ENCODE results near the gene ICE2. TPM values are rescaled to one million over a fixed set of nuclear protein-coding genes. Genes with fewer than 3 reads are reported as not detected.
A peak's percentile ranks its signal among the peaks of the same experiment; 100 is the strongest.

The ICE2 gene
- total RNA-seq, 1 donor from 2014 or later = 29.1 TPM

DNA sequence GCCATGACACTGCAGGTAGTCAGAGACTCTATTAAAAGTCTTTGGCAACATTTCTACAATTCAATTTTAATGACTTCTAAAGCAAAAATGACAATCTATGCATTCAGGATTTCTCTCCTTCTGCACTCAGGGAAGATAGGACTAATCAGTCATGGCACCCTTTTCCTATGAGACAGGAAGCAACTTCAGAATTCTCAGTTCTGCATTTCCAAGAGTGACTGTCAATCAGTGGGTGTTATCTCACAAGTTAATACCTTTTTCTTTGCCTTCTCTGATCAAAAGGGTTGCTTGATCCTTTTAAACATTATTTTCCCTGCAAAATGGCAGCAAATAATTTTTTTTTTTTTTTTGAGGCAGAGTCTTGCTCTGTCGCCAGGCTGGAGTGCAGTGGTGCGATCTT is 7.8 kb upstream of the ICE2 start:
- no peak for ATAC-seq

DNA sequence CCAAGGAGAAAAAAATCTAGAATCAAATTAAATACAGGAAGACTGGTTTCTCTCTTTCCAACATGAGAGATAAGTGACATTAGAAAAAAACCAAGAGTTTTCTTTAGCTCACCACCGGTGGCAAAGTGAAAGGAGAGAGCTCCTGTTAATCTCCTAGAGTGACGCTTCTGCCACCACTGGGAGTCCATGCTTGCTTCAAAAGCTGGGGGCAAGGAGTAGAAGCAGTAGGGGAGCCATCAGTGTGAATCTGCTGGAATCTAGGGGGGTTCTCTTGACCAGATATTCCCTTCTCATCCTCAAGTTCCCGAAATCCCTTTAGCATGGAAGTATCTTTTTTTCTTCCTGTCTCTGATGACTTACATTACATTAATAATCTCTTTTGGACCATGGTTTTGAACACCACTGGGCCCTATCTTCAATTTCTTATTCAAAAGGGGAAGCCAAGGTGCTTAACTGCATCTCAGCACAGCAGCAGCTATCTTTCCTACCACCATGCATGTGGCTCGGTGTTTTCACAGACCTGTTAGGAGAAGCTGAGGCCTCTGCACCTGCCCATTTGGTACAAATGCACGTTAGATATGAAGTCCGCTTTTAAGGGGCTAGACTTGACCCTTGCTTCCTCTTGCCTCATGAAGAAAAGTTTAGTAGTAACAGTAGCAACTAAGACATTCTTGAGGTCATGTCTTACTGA is 6.6 kb upstream of the ICE2 start:
- no peak for ATAC-seq

DNA sequence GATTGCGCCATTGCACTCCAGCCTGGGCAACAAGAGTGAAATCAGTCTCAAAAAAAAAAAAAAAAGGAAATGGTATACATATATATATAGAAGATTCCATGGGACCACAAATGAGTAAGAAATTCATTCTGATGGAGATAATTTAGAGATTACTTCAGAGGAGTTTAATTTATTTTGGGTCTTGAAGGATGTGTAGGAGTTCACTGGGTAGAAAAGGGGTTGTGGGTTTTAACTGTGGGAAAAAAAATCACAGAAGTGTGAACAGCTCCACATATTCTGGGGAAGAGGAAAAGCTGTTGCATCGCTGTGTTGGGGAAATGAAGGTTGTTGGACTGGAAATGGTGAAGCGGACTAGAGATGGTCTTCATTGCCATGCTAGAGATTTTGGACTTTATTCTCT is 4.1 kb upstream of the ICE2 start:
- no peak for ATAC-seq

DNA sequence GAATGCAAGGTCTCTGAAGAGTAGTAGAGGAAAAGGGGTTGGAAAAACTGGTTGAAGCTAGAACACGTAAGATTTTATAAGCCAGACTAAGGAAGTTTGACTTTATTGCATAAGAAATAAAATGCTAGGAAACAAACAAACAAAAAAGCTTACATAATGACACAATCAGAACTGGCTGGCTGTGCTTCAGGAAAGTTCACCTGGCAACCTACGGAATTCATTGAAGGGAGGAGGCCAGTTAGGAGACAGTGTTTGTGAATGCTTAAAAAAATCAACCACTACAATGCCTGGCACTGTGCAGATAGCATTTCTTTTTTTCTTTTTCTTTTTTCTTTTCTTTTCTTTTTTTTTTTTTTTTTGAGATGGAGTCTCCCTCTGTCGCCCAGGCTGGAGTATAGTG is 1.9 kb upstream of the ICE2 start:
- no peak for ATAC-seq

DNA sequence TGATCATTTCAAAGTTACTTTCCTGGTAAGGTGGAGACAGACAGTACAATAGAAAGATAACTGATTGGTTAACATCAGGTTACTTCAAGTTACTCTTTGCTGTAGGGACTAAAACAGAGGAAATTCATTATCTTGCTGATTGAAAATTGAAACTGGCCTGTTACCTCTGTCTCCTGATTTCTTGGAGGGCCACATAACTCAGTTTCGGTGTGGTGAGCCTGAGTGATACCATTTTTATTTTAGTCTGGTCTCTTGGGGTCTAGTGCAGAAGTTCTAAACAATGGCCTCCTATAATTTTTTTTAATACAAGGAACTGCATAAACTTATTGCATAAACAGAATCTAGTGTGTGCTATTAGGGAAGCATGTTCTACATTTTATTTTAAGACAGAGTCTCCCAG is 1.2 kb upstream of the ICE2 start:
- no peak for ATAC-seq

DNA sequence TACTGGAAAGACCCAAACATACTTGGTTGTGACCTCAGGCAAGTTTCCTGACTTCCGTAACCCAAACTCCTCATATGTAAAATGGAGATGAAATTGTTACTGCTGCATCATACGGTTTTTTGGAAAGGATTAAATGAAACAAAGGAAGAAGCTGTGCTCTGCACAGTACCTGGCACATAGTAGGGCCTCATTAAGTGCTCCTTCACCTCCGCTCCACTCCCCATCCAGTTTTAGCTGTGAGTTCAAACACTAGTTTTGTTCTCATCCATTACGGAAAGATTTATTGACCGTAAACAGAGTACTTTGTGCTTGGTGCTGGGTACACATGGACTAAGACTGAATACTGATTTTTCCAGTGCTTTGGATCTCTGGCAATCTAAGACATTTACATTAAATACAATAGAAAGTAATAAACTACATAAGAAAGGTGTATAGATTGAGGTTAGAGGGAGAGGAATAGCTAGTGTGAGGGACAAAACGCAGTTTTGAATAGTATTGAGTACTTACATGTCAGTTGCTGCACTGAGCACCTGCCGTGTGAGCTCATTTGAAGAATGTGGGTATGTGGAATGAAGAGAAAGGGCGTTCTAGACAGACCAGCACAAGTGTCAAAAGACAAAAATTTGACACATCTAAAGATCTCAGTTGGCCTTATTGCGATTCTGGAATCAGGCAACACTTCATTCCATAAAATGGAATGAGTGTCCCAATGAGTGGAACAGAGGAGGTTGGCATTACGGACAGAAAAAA is 594 bp upstream of the ICE2 start:
- no peak for ATAC-seq

DNA sequence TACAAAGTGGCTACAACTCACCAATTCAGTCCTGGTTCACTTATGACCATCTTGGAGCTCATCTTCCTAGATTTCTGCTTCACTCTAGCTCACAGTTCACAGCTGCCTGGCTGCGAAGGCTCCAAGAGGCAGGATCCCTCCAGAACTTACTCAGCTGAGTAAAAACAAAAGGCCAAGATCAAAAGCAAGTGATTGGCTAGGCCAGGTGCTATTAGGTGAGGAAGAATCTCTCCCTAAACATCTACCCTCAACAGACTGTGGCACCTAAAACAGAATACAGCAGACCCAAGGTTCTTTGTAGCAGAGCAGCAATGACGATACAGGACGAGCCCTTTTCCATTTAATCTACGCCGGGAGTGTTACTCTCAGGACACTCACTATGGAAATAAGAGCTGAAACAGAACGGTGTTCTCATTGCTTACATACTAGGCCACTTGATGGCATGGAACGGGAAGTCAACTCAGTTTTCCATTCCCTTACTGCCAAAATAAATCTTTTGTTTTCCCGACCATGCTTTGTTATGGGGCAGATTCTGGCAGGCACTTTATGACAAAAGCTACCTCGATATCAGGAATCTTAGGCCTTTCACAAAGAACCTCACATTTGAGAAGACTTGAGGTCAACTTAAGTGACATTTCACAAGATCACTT is 901 bp downstream of the ICE2 start:
- ATAC-seq = peak; percentile 35

DNA sequence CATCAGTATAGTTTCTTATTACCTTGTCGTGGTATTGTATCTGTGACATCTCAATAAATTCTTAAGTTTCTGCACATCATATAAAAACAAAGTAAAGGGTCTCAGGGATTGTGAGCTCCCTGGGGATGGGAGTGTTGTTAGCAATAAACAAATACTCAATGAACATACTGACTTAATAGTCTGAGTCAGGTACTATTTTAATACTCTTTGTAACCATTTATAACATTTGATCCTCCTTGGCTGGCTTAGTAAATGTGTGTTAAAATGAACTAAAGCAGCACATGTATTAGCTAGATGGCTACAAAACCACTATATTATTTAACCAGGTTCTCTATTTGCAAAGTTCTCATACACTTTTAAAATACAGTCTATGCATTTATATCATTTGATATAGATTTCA is 1.8 kb downstream of the ICE2 start:
- ATAC-seq = no peak

DNA sequence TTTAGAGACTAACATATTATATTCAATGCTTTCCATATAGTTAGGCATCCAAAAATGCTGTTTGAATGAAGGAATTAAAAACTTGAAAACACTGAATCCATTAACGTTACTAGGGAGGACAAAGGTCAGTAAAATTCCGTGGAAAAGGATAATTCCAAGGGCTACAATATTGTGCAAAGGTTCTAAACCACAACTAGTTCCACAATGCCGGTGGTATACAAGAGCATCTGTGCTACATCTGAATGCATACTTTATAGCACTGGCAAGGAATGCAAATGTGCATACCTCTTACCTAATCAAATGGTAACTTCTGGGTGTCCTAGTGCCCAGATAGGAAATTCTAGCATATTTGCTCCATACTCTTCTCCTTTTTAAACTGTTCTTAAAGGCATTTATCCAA is 2.2 kb downstream of the ICE2 start:
- no peak for ATAC-seq

DNA sequence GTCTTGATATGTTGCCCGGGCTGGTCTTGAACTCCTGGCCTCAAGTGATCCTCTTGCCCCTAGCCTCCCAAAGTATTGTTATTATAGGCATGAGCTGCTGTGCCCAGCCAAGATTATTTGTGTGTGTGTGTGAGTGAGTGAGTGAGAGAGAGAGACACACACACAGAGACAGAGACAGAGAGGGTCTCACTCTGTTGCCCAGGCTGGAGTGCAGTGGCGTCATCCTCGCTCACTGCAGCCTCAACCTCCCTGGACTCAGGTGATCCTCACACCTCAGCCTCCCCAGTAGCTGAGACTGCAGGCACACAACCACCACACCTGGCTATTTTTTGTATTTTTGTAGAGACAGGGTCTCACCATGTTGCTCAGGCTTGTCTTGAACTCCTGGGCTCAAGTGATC is 5.8 kb downstream of the ICE2 start:
- ATAC-seq = no peak

DNA sequence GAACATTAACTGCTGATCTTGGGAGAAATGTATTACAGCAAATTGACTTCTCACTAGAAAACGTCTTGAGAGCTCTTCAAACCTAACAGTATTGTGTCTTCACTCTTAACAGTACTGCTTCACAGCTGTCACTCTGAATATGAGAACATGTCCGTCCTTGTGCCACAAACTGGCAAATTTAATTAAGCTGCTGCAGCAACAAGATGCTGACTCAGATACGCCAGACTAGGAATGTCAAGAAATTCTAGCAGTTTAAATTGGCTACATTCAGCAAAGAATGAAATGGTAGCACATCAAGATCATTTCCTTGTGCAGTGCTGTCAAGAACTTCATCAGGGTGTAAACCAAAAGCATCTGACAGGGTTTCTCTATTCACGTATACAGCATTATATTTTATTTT is 7.6 kb downstream of the ICE2 start:
- no peak for ATAC-seq

DNA sequence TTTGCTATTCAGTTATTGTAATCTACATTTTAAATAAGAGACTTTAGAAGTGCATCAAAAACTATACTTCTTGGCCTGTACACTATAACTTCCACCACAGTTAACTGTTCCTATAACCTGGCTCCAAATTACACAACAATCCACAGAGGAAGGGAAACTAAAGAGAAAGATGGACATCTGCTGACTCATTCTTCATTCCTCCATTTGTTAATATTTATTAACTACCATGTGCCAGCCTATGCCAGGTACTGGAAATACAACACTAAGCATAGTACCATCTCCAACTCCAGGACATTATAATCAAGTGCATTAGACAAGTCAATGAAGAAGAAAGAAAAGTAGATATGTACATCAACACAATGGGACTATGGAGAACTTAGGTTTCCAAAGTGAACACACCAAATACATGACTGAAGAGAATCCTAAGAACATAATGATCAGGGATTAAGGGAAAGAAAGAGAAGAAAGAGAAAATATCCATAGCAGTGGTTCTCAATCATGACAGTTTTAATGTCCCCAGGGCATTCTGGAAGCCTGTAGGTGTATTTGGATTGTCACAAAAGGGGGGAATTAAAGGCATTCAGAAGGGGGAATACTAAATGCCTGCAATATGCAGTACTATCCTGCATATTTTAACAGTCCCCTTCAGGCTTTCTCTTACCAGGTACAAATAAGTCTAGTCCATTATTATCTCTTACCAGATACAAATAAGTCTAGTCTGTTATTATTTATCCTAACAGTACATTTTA is 8.9 kb downstream of the ICE2 start:
- ATAC-seq = no peak

DNA sequence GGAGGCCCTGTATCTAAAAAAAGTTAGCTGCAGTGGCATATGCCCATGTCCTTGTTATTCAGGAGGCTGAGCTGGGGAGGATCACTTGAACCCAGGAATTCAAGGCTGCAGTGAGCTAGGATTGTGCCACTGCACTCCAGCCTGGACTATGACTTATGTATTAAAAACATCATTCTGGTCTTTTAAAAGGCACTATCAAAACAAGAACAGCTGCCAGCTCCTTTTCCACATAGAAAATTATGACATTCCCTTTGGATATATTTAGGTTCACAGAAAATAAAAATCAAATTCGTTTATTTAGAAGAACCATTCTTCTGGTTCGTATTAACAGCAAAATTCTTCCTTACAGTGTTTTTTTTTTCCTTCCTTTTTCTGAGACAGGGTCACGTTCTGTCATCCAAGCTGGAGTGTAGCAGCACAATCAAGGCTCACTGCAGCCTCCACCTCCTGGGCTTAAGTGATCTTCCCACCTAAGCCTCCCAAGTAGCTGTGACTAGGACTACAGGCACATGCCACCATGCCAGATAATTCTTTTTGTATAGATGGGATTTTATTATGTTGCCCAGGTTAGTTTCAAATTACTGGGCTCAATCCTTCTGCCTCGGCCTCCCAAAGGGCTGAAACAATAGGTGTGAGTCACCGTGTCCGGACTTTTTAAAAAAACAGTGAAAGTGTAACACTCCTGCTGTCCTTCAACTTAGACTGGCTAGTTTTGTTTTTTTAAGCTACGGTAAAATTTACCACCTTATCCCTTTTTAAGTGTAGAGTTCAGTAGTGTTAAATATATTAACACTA is 13.9 kb downstream of the ICE2 start:
- no peak for ATAC-seq

DNA sequence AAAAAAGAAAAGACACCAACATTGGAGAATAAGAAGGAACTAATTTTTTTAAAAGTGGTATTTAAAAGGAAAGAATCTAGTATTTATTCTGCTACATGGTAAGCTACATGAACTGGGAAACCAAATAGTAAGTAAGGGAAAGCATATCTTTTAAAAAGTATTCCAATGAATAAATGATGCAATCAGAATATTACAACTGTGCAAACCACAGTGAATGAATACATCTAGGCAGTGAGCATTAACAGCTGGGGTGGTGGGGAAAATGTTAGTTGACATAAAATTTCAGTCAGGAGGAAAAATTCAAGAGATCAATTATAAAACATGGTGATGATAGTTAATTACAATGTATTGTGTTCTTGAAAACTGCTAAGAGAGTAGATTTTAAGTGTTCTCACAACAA is 16.9 kb downstream of the ICE2 start:
- ATAC-seq = no peak

DNA sequence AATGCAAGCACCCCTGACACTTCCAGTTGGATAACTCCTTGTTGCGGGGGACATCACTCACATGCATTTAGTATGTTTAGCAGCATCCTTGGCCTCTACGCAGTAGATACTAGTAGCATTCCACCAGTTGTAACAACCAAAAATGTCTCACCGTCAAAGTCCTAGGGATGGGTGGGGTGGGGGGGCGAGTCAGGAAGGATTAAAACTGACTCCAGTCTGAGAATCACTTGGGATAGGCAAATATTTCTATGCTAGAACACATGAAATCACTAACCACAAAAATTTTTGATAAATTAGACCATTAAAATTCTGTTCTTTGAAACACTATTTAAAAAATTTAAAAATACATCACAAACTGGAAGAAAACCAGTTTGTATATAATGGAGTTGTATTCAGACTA is 18.0 kb downstream of the ICE2 start:
- no peak for ATAC-seq

DNA sequence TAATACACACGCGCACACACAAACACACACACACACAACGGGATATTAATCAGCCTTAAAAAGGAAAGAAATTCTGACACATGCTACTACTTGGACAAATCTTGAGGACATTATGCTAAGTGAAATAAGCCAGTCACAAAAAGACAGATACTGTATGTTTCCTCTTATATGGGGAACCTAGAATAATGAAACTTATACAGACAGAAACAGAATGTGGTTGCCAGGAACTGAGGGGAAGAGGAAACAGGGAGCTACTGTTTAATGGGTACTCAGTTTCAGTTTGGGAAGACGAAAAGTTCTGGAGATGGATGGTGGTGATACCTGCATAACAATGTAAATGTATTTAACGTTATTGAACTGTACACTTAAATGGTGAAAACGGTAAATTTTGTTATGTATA is 20.2 kb downstream of the ICE2 start:
- no peak for ATAC-seq

DNA sequence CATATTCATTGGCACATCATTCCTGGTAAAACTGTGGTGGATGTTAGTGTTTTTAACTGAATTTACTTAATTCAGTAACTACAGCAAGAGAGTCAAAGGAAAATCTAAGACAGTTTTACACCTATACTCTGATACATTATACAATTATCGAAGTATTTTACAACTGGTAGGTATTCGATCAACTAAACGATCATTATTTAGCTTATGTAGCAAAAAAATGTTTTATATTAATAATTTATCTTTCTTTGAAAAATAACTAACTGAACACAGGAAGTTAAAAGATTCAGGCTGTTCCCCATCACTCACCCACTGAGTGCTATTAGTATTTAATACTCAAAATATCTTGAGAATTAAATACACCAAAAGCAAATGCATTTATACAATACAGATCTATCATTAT is 21.0 kb downstream of the ICE2 start:
- ATAC-seq = no peak

DNA sequence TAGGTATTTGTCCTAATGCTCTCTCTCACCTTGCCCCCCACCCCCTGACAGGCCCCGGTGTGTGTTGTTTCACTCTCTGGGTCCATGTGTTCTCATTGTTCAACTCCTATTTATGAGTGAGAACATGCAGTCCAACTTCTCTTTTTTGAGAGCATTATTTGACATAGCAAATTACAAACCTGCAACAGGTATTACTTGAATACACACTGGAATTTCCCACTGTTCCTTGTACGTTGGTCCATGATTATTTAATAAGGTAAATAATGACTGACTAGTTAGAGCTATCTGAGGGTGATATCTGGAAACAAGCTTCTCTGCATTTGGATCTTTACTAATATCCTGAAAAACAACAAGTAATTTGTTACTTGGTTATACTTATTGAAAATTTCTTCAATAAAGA is 24.1 kb downstream of the ICE2 start:
- no peak for ATAC-seq

DNA sequence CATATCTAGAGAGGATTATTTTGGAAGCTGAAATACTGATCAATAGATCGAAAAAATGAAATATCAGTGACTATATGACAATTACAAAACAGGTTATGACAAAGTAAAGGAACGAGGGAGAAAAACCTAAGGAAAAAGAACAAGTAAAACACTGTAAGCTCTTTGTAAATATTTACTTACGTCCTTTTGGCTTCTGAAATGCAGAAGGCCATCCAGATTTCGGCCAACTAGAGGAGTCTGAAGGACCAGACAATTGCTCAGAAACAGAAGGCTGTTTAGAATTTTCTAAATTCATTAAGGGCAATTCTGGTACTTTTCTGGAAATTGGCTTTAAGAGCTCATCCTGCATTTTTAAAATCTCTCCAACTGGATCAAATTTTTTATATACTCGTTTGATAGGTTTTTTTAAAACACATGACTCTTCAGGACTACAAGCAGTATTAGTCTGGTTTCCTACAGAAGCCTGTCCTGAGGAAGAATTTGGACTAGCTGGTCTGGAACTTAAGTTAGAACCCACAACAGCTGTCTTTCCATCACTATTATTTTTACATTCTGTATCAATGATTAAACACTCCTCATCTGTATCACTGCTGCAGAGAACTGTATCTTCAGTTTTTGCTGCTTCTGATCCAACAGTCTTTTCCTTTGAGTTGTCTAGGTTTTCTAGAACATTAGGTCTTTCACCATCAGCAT is 30.1 kb downstream of the ICE2 start:
- no peak for ATAC-seq

DNA sequence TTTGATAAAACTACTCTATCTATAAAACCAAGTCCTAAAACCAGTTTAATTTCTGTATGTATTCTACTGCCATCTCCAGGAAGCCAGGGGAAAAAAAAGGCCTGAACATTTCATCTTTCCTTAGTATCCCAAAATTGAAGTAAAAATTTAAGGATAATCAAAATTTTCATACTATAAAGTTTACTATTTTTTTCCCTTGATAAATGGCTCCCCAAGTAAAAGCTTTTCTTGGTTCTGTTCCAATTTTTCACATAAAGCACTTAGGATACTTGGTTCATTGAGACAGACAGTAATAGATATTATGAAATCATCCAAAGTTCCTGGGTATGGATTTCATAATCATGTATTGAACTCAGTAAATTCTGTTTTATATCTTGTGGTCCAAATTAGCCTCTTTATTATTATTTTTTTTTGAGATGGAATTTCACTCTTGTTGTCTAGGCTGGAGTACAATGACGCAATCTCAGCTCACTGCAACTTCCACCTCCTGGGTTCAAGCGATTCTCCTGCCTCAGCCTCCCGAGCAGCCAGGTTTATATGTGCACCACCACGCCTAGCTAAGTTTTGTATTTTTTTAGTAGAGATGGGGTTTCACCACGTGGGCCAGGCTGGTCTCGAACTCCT is 34.5 kb downstream of the ICE2 start:
- ATAC-seq = no peak

DNA sequence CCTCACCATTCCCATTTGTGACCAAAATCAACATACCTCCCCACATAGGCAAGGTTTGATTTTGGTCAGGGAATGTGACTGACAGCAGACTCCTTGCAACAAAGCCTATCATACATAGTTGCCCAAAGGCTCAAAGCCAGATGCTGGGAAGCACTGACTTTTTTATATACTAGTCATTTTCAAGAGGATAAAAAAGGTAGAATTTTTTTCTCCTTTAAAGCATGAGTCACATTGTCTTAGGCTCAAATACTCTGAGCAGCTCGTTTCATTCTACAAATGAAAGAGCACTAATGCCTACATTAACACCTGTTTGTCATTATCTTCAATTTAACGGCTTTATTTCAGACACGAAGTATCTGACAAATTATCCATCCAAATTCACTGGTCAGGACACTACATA is 36.2 kb downstream of the ICE2 start:
- ATAC-seq = no peak

Data from esophagus mucosa (tissue), 1 donor.